ENCODE results near the gene RHBDL3. TPM values are rescaled to one million over a fixed set of nuclear protein-coding genes. Genes with fewer than 3 reads are reported as not detected.
A peak's percentile ranks its signal among the peaks of the same experiment; 100 is the strongest.

RHBDL3 gene
- total and polyA plus RNA-seq, 10 of the 15 experiments (the other 5 are each of a cell fraction or from before 2014, with no cell fraction given), result 0.04 to 0.24 (median 0.04) TPM; not detected in 5

DNA sequence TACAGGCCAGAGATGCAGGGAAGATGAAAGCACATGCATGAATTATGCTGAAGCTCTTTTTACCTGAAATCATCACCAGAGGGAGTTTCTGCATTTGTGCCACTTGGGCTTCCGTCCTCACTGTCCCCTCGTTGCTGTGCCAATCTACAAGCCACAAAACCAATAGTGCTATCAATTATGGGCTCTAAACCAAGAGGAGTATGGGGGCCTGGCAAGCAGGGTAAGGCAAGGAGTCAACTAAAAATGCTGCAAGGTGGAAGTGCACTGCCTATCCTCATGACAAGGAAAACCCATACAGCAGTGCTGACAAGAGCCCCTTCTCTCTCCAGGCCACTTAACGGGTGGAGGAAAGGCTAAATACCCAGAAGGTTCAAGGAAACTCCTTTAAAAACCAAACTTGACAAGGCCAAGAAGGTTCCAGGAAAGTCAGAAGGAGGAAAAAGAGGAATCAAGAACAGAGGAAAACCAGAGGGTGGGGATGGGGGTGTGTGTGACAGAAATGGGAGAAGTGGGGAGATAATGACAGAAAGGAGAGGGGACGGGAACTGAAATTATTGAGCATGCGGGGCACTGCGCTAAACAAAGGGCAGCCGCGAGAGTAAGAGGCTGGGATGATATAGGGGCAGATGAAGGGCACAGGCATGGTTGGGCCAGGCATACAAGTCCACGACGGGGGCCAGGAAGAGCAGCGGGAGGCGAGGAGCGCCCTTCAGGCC, 75.7 kb downstream of the RHBDL3 start (continued):
- TF ChIP-seq, protein P1, sequence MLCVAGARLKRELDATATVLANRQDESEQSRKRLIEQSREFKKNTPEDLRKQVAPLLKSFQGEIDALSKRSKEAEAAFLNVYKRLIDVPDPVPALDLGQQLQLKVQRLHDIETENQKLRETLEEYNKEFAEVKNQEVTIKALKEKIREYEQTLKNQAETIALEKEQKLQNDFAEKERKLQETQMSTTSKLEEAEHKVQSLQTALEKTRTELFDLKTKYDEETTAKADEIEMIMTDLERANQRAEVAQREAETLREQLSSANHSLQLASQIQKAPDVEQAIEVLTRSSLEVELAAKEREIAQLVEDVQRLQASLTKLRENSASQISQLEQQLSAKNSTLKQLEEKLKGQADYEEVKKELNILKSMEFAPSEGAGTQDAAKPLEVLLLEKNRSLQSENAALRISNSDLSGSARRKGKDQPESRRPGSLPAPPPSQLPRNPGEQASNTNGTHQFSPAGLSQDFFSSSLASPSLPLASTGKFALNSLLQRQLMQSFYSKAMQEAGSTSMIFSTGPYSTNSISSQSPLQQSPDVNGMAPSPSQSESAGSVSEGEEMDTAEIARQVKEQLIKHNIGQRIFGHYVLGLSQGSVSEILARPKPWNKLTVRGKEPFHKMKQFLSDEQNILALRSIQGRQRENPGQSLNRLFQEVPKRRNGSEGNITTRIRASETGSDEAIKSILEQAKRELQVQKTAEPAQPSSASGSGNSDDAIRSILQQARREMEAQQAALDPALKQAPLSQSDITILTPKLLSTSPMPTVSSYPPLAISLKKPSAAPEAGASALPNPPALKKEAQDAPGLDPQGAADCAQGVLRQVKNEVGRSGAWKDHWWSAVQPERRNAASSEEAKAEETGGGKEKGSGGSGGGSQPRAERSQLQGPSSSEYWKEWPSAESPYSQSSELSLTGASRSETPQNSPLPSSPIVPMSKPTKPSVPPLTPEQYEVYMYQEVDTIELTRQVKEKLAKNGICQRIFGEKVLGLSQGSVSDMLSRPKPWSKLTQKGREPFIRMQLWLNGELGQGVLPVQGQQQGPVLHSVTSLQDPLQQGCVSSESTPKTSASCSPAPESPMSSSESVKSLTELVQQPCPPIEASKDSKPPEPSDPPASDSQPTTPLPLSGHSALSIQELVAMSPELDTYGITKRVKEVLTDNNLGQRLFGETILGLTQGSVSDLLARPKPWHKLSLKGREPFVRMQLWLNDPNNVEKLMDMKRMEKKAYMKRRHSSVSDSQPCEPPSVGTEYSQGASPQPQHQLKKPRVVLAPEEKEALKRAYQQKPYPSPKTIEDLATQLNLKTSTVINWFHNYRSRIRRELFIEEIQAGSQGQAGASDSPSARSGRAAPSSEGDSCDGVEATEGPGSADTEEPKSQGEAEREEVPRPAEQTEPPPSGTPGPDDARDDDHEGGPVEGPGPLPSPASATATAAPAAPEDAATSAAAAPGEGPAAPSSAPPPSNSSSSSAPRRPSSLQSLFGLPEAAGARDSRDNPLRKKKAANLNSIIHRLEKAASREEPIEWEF (IDR thresholded peaks at IDR 0.05; ENCODE audit: insufficient replicate concordance, low read depth, low read length), result no peak
- TF ChIP-seq WRNIP1 (IDR thresholded peaks at IDR 0.05; ENCODE audit: borderline replicate concordance, low read depth, low read length) (no peak), CHD1 (IDR thresholded peaks at IDR 0.05; ENCODE audit: low read depth, low read length) (no peak), TARDBP (IDR thresholded peaks at IDR 0.05; ENCODE audit: borderline replicate concordance) (no peak), MEF2B (IDR thresholded peaks at IDR 0.05; ENCODE audit: partially characterized antibody, poor library complexity, severe bottlenecking) (peak; percentile 27), ZNF217 (IDR thresholded peaks at IDR 0.05) (no peak), HDAC6 (IDR thresholded peaks at IDR 0.05; ENCODE audit: unreplicated experiment) (no peak), JUNB (IDR thresholded peaks at IDR 0.05) (no peak), SUPT20H (IDR thresholded peaks at IDR 0.05; ENCODE audit: borderline replicate concordance, control insufficient read depth, low read depth, low read length) (no peak), SREBF2 (IDR thresholded peaks at IDR 0.05; ENCODE audit: low read length) (no peak), SMAD5 (IDR thresholded peaks at IDR 0.05; ENCODE audit: low read depth) (peak; percentile 24; the same call in 1 of the 2 replicates), ZNF622 (IDR thresholded peaks at IDR 0.05) (no peak), MYC (IDR thresholded peaks at IDR 0.05; ENCODE audit: insufficient read depth, insufficient read length, insufficient replicate concordance, low read length, severe bottlenecking) (no peak), KAT2A (conservative IDR thresholded peaks at IDR 0.05; ENCODE audit: control insufficient read depth, low read depth, low read length) (no peak), POLR2AphosphoS2 (IDR thresholded peaks at IDR 0.05; ENCODE audit: low read depth, low read length) (no peak), ZNF207 (IDR thresholded peaks at IDR 0.05; ENCODE audit: borderline replicate concordance) (no peak), ZBED1 (IDR thresholded peaks at IDR 0.05; ENCODE audit: borderline replicate concordance) (no peak), CHD4 (IDR thresholded peaks at IDR 0.05) (no peak), FOXM1 (IDR thresholded peaks at IDR 0.05; ENCODE audit: low read depth, low read length) (no peak)
- TF ChIP-seq, protein P2, sequence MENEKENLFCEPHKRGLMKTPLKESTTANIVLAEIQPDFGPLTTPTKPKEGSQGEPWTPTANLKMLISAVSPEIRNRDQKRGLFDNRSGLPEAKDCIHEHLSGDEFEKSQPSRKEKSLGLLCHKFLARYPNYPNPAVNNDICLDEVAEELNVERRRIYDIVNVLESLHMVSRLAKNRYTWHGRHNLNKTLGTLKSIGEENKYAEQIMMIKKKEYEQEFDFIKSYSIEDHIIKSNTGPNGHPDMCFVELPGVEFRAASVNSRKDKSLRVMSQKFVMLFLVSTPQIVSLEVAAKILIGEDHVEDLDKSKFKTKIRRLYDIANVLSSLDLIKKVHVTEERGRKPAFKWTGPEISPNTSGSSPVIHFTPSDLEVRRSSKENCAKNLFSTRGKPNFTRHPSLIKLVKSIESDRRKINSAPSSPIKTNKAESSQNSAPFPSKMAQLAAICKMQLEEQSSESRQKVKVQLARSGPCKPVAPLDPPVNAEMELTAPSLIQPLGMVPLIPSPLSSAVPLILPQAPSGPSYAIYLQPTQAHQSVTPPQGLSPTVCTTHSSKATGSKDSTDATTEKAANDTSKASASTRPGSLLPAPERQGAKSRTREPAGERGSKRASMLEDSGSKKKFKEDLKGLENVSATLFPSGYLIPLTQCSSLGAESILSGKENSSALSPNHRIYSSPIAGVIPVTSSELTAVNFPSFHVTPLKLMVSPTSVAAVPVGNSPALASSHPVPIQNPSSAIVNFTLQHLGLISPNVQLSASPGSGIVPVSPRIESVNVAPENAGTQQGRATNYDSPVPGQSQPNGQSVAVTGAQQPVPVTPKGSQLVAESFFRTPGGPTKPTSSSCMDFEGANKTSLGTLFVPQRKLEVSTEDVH (IDR thresholded peaks at IDR 0.05; ENCODE audit: low read depth, partially characterized antibody), result no peak
- TF ChIP-seq, protein P3, sequence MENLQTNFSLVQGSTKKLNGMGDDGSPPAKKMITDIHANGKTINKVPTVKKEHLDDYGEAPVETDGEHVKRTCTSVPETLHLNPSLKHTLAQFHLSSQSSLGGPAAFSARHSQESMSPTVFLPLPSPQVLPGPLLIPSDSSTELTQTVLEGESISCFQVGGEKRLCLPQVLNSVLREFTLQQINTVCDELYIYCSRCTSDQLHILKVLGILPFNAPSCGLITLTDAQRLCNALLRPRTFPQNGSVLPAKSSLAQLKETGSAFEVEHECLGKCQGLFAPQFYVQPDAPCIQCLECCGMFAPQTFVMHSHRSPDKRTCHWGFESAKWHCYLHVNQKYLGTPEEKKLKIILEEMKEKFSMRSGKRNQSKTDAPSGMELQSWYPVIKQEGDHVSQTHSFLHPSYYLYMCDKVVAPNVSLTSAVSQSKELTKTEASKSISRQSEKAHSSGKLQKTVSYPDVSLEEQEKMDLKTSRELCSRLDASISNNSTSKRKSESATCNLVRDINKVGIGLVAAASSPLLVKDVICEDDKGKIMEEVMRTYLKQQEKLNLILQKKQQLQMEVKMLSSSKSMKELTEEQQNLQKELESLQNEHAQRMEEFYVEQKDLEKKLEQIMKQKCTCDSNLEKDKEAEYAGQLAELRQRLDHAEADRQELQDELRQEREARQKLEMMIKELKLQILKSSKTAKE (IDR thresholded peaks at IDR 0.05; ENCODE audit: low read depth, poor library complexity, severe bottlenecking), result peak; percentile 24
